WTC11 (cell line): ENCODE data around the gene BNC2. TPM values are rescaled to one million over a fixed set of nuclear protein-coding genes. Genes with fewer than 3 reads are reported as not detected.

Experiments
- ATAC-seq: fragments of 200-7000 bp; cut with Tn5 transposase; 2 replicates; pipeline ENCODE4 v1.10.0; 2021; ENCODE audit warnings: mild to moderate bottlenecking, moderate library complexity
- CTCF ChIA-PET: fragments of 300-600 bp; sonication (Branson Sonifier 250); formaldehyde crosslinking; loops from one replicate; lab custom pipeline; 2021; ENCODE audit warnings: antibody characterized with exemption; lab: Charles Lee
- POLR2A ChIA-PET: fragments of 350-600 bp; sonication (Branson Sonifier 250); formaldehyde crosslinking; loops from one replicate; lab custom pipeline; 2021; ENCODE audit warnings: antibody characterized with exemption; lab: Charles Lee
- DNase-seq: peaks from one replicate; pipeline ENCODE4 v3.0.0; 2021; ENCODE audit warnings: low spot score
- H3K27ac Mint-ChIP-seq: 2 replicates; pipeline ENCODE4 v1.8.0; 2021; ENCODE audit warnings: mixed read lengths
- H3K27me3 Mint-ChIP-seq: 2 replicates; pipeline ENCODE4 v1.8.0; 2021; ENCODE audit warnings: low read depth, mild to moderate bottlenecking, moderate library complexity, mixed read lengths
- H3K36me3 Mint-ChIP-seq: 2 replicates; pipeline ENCODE4 v1.8.0; 2021; ENCODE audit warnings: mixed read lengths
- H3K4me1 Mint-ChIP-seq: 2 replicates; pipeline ENCODE4 v1.8.0; 2022; ENCODE audit warnings: mixed read lengths
- H3K4me3 Mint-ChIP-seq: 2 replicates; pipeline ENCODE4 v1.8.0; 2021; ENCODE audit warnings: mild to moderate bottlenecking, moderate library complexity, mixed read lengths
- H3K9me3 Mint-ChIP-seq: 2 replicates; pipeline ENCODE4 v1.8.0; 2021; ENCODE audit warnings: mixed read lengths
- CREM ChIP-seq: sonication (generic); formaldehyde crosslinking; IDR thresholded peaks from 2 replicates; pipeline ENCODE4 v1.8.1; 2022; ENCODE audit warnings: mild to moderate bottlenecking, missing genetic modification reagents, moderate library complexity
- FOXK1 ChIP-seq: sonication (generic); formaldehyde crosslinking; IDR thresholded peaks from 2 replicates; pipeline ENCODE4 v1.8.0; 2022; ENCODE audit warnings: mild to moderate bottlenecking, moderate library complexity, missing genetic modification reagents
- FOXP4 ChIP-seq: sonication (generic); formaldehyde crosslinking; IDR thresholded peaks from 2 replicates; pipeline ENCODE4 v1.8.0; 2022; ENCODE audit warnings: mild to moderate bottlenecking, missing genetic modification reagents
- GABPB1 ChIP-seq: sonication (generic); formaldehyde crosslinking; IDR thresholded peaks from 2 replicates; pipeline ENCODE4 v1.8.1; 2023; ENCODE audit warnings: mild to moderate bottlenecking, missing genetic modification reagents
- GTF2I ChIP-seq: fragments of 250-450 bp; sonication (Bioruptor Pico); conservative IDR thresholded peaks from 2 replicates; pipeline ENCODE4 v1.4.0; 2021; ENCODE audit warnings: mild to moderate bottlenecking
- IRF2 ChIP-seq: sonication (generic); formaldehyde crosslinking; IDR thresholded peaks from 2 replicates; pipeline ENCODE4 v1.8.0; 2022; ENCODE audit warnings: low read depth, missing genetic modification reagents, borderline replicate concordance
- NFYB ChIP-seq: sonication (generic); formaldehyde crosslinking; conservative IDR thresholded peaks from 2 replicates; pipeline ENCODE4 v1.8.0; 2022; ENCODE audit warnings: low read depth, missing genetic modification reagents
- NR1H2 ChIP-seq: sonication (generic); formaldehyde crosslinking; IDR thresholded peaks from 2 replicates; pipeline ENCODE4 v1.9.0; 2021; ENCODE audit warnings: mild to moderate bottlenecking, moderate library complexity, missing genetic modification reagents
- NR2C2 ChIP-seq: sonication (generic); formaldehyde crosslinking; IDR thresholded peaks from 2 replicates; pipeline ENCODE4 v1.8.0; 2022; ENCODE audit warnings: mild to moderate bottlenecking, missing genetic modification reagents
- PRRX2 ChIP-seq: fragments of 250-450 bp; sonication (Bioruptor Pico); IDR thresholded peaks from 2 replicates; pipeline ENCODE4 v1.8.0; 2021; ENCODE audit warnings: mild to moderate bottlenecking
- RORB ChIP-seq: fragments of 250-450 bp; sonication (Bioruptor Pico); IDR thresholded peaks from 2 replicates; pipeline ENCODE4 v1.9.0; 2021; ENCODE audit warnings: mild to moderate bottlenecking
- SOX15 ChIP-seq: fragments of 250-450 bp; sonication (Bioruptor Pico); IDR thresholded peaks from 2 replicates; pipeline ENCODE4 v1.9.0; 2021; ENCODE audit warnings: mild to moderate bottlenecking
- USF2 ChIP-seq: sonication (generic); formaldehyde crosslinking; IDR thresholded peaks from 2 replicates; pipeline ENCODE4 v1.8.1; 2023; ENCODE audit warnings: mild to moderate bottlenecking, missing genetic modification reagents, moderate library complexity
- ZBTB43 ChIP-seq: sonication (generic); formaldehyde crosslinking; IDR thresholded peaks from 2 replicates; pipeline ENCODE4 v1.8.1; 2023; ENCODE audit warnings: mild to moderate bottlenecking, missing genetic modification reagents
- ZNF138 ChIP-seq: sonication (generic); formaldehyde crosslinking; conservative IDR thresholded peaks from 2 replicates; pipeline ENCODE4 v1.8.1; 2022; ENCODE audit warnings: mild to moderate bottlenecking, moderate library complexity, missing genetic modification reagents
- ZNF232 ChIP-seq: sonication (generic); formaldehyde crosslinking; IDR thresholded peaks from 2 replicates; pipeline ENCODE4 v1.8.0; 2022; ENCODE audit warnings: mild to moderate bottlenecking, missing genetic modification reagents
- total RNA-seq: library from RNA; stranded (reverse); gene quantifications from 3 replicates; pipeline ENCODE4 v1.2.3, GENCODE V29; 2021
- TF ChIP-seq, protein P1 (sequence below): sonication (generic); formaldehyde crosslinking; conservative IDR thresholded peaks from 2 replicates; pipeline ENCODE4 v1.8.1; 2022; ENCODE audit warnings: mild to moderate bottlenecking, missing genetic modification reagents
- TF ChIP-seq, protein P2 (sequence below): fragments of 250-450 bp; sonication (Bioruptor Pico); IDR thresholded peaks from 2 replicates; pipeline ENCODE4 v1.9.0; 2021; ENCODE audit warnings: mild to moderate bottlenecking
- TF ChIP-seq, protein P3 (sequence below): sonication (generic); formaldehyde crosslinking; conservative IDR thresholded peaks from 2 replicates; pipeline ENCODE4 v1.8.1; 2023; ENCODE audit warnings: mild to moderate bottlenecking, low read depth, missing genetic modification reagents, moderate library complexity
- TF ChIP-seq, protein P4 (sequence below): sonication (generic); formaldehyde crosslinking; IDR thresholded peaks from 2 replicates; pipeline ENCODE4 v1.8.0; 2022; ENCODE audit warnings: mild to moderate bottlenecking, missing genetic modification reagents
- TF ChIP-seq, protein P5 (sequence below): sonication (generic); formaldehyde crosslinking; IDR thresholded peaks from 2 replicates; pipeline ENCODE4 v1.8.0; 2022; ENCODE audit warnings: missing genetic modification reagents

The BNC2 gene
- total RNA-seq, 1 experiment from 2014 or later = 33.3 TPM

GRCh38 chr9:16846986-16847385 is 23.5 kb downstream of the BNC2 start (continued):
- TF ChIP-seq FOXP4 (CRISPR knock-in tag) = no peak
- TF ChIP-seq, protein P1, sequence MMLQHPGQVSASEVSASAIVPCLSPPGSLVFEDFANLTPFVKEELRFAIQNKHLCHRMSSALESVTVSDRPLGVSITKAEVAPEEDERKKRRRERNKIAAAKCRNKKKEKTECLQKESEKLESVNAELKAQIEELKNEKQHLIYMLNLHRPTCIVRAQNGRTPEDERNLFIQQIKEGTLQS (CRISPR knock-in tag) = no peak

GRCh38 chr9:16846367-16846766 is 24.1 kb downstream of the BNC2 start:
- no peak for ATAC-seq
- no peaks in the 10 kb centered on the region for H3K36me3 Mint-ChIP-seq
- no peaks in the 10 kb centered on the region for H3K27me3 Mint-ChIP-seq
- CTCF ChIA-PET = no interaction called here
- peaks cover 26% of the 10 kb centered on the region for H3K4me1 Mint-ChIP-seq
- DNase-seq = no peak
- no peak overlapping the region for H3K4me3 Mint-ChIP-seq
- no peaks in the 10 kb centered on the region for H3K9me3 Mint-ChIP-seq
- peak overlapping the region; percentile 41; the same call in 1 of the 2 replicates for H3K27ac Mint-ChIP-seq
- TF ChIP-seq, protein P2, sequence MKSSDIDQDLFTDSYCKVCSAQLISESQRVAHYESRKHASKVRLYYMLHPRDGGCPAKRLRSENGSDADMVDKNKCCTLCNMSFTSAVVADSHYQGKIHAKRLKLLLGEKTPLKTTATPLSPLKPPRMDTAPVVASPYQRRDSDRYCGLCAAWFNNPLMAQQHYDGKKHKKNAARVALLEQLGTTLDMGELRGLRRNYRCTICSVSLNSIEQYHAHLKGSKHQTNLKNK (CRISPR knock-in tag) = no peak
- TF ChIP-seq NR1H2 (CRISPR knock-in tag) = no peak
- TF ChIP-seq, protein P3, sequence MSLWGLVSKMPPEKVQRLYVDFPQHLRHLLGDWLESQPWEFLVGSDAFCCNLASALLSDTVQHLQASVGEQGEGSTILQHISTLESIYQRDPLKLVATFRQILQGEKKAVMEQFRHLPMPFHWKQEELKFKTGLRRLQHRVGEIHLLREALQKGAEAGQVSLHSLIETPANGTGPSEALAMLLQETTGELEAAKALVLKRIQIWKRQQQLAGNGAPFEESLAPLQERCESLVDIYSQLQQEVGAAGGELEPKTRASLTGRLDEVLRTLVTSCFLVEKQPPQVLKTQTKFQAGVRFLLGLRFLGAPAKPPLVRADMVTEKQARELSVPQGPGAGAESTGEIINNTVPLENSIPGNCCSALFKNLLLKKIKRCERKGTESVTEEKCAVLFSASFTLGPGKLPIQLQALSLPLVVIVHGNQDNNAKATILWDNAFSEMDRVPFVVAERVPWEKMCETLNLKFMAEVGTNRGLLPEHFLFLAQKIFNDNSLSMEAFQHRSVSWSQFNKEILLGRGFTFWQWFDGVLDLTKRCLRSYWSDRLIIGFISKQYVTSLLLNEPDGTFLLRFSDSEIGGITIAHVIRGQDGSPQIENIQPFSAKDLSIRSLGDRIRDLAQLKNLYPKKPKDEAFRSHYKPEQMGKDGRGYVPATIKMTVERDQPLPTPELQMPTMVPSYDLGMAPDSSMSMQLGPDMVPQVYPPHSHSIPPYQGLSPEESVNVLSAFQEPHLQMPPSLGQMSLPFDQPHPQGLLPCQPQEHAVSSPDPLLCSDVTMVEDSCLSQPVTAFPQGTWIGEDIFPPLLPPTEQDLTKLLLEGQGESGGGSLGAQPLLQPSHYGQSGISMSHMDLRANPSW (CRISPR knock-in tag) = no peak
- no peak for TF ChIP-seq IRF2
- TF ChIP-seq FOXK1 (CRISPR knock-in tag) = no peak
- TF ChIP-seq, protein P4, sequence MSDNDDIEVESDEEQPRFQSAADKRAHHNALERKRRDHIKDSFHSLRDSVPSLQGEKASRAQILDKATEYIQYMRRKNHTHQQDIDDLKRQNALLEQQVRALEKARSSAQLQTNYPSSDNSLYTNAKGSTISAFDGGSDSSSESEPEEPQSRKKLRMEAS (CRISPR knock-in tag) = no peak
- no peak for TF ChIP-seq GABPB1
- TF ChIP-seq NFYB (CRISPR knock-in tag) = no peak
- TF ChIP-seq GTF2I (CRISPR knock-in tag) = no peak
- no peak for TF ChIP-seq PRRX2 (CRISPR knock-in tag)
- TF ChIP-seq ZNF232 = no peak
- no peak for TF ChIP-seq RORB (CRISPR knock-in tag)
- TF ChIP-seq NR2C2 (CRISPR knock-in tag) = no peak
- no peak for TF ChIP-seq CREM (CRISPR knock-in tag)
- TF ChIP-seq ZBTB43 (CRISPR knock-in tag) = no peak
- no peak for TF ChIP-seq SOX15 (CRISPR knock-in tag)
- TF ChIP-seq USF2 (CRISPR knock-in tag) = no peak
- TF ChIP-seq, protein P5, sequence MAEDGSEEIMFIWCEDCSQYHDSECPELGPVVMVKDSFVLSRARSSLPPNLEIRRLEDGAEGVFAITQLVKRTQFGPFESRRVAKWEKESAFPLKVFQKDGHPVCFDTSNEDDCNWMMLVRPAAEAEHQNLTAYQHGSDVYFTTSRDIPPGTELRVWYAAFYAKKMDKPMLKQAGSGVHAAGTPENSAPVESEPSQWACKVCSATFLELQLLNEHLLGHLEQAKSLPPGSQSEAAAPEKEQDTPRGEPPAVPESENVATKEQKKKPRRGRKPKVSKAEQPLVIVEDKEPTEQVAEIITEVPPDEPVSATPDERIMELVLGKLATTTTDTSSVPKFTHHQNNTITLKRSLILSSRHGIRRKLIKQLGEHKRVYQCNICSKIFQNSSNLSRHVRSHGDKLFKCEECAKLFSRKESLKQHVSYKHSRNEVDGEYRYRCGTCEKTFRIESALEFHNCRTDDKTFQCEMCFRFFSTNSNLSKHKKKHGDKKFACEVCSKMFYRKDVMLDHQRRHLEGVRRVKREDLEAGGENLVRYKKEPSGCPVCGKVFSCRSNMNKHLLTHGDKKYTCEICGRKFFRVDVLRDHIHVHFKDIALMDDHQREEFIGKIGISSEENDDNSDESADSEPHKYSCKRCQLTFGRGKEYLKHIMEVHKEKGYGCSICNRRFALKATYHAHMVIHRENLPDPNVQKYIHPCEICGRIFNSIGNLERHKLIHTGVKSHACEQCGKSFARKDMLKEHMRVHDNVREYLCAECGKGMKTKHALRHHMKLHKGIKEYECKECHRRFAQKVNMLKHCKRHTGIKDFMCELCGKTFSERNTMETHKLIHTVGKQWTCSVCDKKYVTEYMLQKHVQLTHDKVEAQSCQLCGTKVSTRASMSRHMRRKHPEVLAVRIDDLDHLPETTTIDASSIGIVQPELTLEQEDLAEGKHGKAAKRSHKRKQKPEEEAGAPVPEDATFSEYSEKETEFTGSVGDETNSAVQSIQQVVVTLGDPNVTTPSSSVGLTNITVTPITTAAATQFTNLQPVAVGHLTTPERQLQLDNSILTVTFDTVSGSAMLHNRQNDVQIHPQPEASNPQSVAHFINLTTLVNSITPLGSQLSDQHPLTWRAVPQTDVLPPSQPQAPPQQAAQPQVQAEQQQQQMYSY = no peak
- TF ChIP-seq ZNF138 = no peak
- POLR2A ChIA-PET = no interaction called here
